ENCODE data around the gene GPR34.
"Not testable (repeated sequence)": the region's sequence is repeated elsewhere in the genome, so short reads cannot be mapped to it uniquely, and the experiment has no call there.

Gene GPR34, protein sequence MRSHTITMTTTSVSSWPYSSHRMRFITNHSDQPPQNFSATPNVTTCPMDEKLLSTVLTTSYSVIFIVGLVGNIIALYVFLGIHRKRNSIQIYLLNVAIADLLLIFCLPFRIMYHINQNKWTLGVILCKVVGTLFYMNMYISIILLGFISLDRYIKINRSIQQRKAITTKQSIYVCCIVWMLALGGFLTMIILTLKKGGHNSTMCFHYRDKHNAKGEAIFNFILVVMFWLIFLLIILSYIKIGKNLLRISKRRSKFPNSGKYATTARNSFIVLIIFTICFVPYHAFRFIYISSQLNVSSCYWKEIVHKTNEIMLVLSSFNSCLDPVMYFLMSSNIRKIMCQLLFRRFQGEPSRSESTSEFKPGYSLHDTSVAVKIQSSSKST

DNA sequence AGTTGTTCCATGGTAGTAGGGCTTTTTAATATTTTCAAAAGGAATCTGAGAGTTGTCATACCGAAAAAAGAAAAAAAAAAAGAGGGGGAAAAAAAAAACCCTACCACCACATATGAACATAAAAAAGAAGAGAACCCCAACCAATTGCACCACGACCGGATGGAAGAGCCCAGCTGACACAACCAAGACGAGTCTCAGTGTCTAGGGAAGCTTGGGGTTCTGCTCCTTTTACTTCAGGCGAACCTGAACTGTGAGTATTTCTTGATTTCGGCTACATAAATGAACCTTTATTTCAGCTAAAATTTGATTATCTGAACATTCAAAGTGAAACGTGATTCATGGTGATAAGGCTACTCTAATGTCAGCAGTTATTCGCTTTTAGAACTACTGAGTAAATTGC lies at the start of gene GPR34:
TSS of gene GPR34 (plus strand) at position 139 of the 400 bp plus-strand sequence. CDS start 6,661 bp downstream, outside the sequence.
- DNase-seq (ENCODE audit: low read depth) = no peak
- H3K4me3 ChIP-seq (ENCODE audit: control insufficient read depth, low read depth, low read length) = no peak within 1 kb of the TSS
- TF ChIP-seq, protein P1, sequence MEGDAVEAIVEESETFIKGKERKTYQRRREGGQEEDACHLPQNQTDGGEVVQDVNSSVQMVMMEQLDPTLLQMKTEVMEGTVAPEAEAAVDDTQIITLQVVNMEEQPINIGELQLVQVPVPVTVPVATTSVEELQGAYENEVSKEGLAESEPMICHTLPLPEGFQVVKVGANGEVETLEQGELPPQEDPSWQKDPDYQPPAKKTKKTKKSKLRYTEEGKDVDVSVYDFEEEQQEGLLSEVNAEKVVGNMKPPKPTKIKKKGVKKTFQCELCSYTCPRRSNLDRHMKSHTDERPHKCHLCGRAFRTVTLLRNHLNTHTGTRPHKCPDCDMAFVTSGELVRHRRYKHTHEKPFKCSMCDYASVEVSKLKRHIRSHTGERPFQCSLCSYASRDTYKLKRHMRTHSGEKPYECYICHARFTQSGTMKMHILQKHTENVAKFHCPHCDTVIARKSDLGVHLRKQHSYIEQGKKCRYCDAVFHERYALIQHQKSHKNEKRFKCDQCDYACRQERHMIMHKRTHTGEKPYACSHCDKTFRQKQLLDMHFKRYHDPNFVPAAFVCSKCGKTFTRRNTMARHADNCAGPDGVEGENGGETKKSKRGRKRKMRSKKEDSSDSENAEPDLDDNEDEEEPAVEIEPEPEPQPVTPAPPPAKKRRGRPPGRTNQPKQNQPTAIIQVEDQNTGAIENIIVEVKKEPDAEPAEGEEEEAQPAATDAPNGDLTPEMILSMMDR (IDR thresholded peaks at IDR 0.05; ENCODE audit: control insufficient read depth, insufficient read depth, low read depth, low read length, missing control alignments) = no peak

DNA sequence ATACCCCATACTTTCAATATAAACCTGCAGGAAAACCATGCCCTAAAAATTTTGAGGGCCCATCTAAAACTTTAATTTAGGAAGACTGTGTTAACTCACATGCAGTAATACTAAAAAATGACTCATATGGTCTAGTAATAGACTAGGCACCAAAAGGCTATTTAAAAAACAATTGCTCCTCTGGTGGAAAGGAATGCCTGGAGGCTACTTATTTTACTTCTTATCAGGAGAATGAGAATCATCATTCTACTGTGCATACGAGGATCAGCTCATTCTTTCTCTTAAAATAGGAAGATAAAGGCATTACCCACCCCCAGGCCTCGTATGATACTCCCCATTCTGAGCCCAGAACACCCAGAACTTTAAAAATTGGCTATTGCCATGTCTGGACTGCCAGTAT lies 42.6 kb upstream of the GPR34 start:
- not testable (repeated sequence) for DNase-seq (ENCODE audit: low read depth); H3K4me3 ChIP-seq (ENCODE audit: control insufficient read depth, low read depth, low read length)

DNA sequence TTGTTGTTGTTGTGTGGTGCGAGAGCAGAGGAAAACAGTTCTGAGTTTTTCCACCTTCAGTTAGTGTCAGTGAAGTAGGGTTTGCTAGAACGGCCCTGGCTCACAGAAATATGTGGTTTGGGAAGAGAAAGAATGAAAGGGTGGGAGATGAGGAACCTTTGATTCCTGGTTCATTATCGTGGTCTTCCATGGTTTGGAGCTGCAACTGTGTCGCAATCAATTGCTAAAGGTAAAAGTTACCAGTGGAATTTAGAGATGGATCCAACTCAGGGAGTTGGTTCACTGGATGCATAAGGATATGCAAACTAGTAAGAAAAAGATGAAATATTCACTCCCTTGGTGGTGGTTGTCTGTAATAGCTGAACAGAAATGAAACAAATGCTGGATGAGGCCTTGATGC lies 35.6 kb upstream of the GPR34 start:
- no peak overlapping the region for H3K4me3 ChIP-seq (ENCODE audit: control insufficient read depth, low read depth, low read length)
- TF ChIP-seq, protein P1 (IDR thresholded peaks at IDR 0.05; ENCODE audit: control insufficient read depth, insufficient read depth, low read depth, low read length, missing control alignments) = no peak
- no peak for DNase-seq (ENCODE audit: low read depth)

DNA sequence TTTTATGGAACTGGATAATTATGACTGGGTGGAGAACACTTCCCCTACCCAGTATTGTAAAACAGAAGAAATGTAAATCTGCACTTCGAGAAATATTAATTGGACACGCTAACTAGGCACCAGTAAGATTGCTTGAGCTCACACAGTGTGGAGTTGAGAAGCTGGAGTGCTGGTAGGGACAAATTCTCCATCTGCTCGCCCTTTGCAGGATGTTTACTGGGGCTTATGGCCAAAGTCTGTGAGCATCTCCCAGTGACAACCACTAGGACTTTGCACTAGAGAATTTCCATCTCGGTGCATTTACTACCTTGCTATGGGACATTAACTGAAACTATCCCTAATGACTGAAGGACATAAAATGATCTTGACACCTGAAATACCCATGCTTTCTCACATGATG lies 33.7 kb upstream of the GPR34 start:
- no peak overlapping the region for H3K4me3 ChIP-seq (ENCODE audit: control insufficient read depth, low read depth, low read length)
- TF ChIP-seq, protein P1 (IDR thresholded peaks at IDR 0.05; ENCODE audit: control insufficient read depth, insufficient read depth, low read depth, low read length, missing control alignments) = no peak
- DNase-seq (ENCODE audit: low read depth) = no peak

DNA sequence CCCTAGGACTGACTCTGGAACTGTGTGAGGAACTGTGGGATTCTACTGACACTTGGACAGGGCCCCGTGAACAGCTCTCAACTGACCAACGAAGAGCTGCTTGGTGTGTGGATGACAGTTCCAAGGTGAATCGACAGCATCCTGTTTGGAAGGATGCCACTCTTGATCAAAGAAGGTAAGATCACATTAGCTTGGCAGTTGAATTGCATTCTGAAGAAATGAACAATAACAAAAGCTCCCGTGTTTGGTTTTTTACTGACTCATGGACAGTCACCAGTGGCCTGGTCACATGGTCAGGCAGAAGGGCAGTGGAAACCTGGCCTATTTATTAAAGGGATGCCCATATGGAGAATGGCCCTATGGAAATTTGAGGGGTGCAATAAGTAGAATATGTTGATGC lies 33.1 kb upstream of the GPR34 start:
- TF ChIP-seq, protein P1 (IDR thresholded peaks at IDR 0.05; ENCODE audit: control insufficient read depth, insufficient read depth, low read depth, low read length, missing control alignments) = no peak
- no peak for DNase-seq (ENCODE audit: low read depth)
- H3K4me3 ChIP-seq (ENCODE audit: control insufficient read depth, low read depth, low read length) = no peak overlapping the region

DNA sequence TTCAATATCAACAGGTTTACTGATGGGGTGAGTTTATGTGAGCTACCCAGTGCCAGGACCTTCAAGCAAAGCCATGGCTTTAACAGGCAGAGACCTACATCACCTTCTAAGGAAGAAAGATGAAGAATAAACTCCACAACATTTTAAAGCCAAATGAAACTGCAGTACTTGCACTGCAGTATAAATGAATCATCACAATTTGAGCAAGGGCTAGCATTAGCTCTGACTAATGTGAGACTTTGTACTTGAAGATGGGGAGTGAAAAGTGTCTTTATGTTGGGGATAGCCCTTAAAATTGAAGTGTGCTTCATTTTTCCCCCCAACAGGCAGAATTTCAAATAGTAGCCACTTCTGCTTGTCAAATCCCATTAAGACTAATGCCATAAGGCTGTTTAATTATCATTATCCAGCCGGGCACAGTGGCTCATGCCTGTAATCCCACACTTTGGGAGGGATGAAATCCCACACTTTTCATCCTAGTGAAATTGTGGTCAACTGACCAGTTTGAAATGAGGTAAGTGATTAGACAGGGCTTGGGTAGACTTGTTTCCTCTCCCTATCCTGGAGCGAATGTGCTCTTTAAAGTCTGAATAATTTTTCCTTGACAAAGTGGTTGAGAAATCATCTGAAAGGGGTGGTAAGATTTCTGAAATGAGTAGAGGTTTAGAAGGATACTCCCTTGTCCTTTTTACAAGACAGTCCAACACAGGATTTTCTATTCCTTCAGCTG lies 27.2 kb upstream of the GPR34 start:
- H3K4me3 ChIP-seq (ENCODE audit: control insufficient read depth, low read depth, low read length) = no peak overlapping the region
- DNase-seq (ENCODE audit: low read depth) = no peak
- TF ChIP-seq, protein P1 (IDR thresholded peaks at IDR 0.05; ENCODE audit: control insufficient read depth, insufficient read depth, low read depth, low read length, missing control alignments) = no peak

DNA sequence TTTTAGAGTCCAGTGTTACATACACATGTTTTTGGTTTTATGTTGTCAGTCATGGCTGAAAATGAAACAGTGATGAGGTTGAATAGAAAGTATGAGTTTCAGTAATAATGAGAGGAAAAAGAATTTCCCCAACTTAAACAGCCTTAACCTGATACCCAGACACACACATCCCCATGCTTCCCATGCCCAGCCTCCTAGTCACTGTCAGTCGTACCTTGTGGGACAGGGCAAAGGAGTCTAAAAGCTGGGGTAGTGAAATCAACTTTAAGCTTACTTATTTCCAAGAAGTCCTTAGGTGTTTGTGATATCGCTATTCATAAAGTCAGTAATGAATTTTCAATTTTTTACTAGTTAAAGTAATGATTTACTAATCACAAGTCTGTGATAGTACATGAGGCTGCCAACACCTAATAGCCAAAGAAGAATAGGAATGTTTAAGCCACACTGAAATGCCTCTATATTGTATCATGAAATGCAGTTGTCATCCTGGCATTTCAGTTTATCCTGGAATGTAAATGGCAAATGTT lies 24.3 kb upstream of the GPR34 start:
- TF ChIP-seq, protein P1 (IDR thresholded peaks at IDR 0.05; ENCODE audit: control insufficient read depth, insufficient read depth, low read depth, low read length, missing control alignments) = no peak
- H3K4me3 ChIP-seq (ENCODE audit: control insufficient read depth, low read depth, low read length) = no peak overlapping the region
- no peak for DNase-seq (ENCODE audit: low read depth)
